Heart left ventricle (tissue), 13 donors: ENCODE measurements around the gene CCL18.

ENCODE experiments used
- POLR2A ChIP-seq, 2 donors: fragments of 450-650 bp; IDR thresholded peaks; one replicate each; pipeline ENCODE4 v1.6.1; 2017; ENCODE audit warnings: antibody characterized with exemption in 2 of 2, mild to moderate bottlenecking in 2 of 2, moderate library complexity in 2 of 2
- TF ChIP-seq, protein P1 (sequence below), 12 donors: fragments of 200-600 bp; sonication (generic) in 4 of 12; IDR thresholded peaks; one replicate each; pipeline versions ENCODE4 v1.5.0 to v1.8.0; 2018 to 2022; ENCODE audit warnings: antibody characterized with exemption in 12 of 12, mild to moderate bottlenecking in 5 of 12
- donor health status: ischemic (EF 13 %, LVEDD 7.1; RV severe dilation, severe dysfunction).
- donor health status: DM: no; HTN: yes; CAD: no.
- donor health status: DM: no; HTN: no; CAD: no.
- donor health status: ischemic (EF 25% LVEDD 6.9; RV normal size, moderate dysfunction).
- donor health status: ischemic (EF 25% LVEDD 5.7; RV mildly dilated, moderate dysfunction).
- donor health status: ischemic (EF 35%, LVEDD 5.7; RV mildly dilated, moderate dysfunction).
- donor health status: nonischemic (EF 11% LVEDD 7.7; RV severe dilation, severe dysfunction).
- donor health status: DM: yes; HTN: yes; CAD: no.
- donor health status: PGD.
- donor health status: ischemic (EF 29% LVEDD 5.4; RV normal size, mild dysfunction).
- donor health status: nonischemic (EF 23%, LVEDD 6.1; RV moderate dilation, normal function).

DNA sequence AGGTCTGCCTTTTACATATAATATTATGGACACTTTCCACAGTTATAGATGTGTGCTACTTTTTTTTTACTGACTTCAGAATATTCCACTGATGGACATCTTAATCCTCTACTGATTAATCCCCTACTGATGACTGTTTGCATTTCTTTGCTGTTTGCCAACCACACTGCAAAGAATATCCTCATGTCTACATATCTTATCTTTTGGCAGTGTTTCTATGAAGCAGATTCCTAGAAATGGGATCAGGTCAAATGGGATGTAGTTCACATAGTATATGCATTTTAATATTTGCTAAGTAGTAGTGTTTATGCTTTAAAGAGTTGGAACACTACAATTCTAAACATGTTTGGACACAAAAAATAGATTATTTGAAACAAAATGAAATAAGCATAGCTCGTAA lies 22.7 kb downstream of the CCL18 start:
- TF ChIP-seq, protein P1, sequence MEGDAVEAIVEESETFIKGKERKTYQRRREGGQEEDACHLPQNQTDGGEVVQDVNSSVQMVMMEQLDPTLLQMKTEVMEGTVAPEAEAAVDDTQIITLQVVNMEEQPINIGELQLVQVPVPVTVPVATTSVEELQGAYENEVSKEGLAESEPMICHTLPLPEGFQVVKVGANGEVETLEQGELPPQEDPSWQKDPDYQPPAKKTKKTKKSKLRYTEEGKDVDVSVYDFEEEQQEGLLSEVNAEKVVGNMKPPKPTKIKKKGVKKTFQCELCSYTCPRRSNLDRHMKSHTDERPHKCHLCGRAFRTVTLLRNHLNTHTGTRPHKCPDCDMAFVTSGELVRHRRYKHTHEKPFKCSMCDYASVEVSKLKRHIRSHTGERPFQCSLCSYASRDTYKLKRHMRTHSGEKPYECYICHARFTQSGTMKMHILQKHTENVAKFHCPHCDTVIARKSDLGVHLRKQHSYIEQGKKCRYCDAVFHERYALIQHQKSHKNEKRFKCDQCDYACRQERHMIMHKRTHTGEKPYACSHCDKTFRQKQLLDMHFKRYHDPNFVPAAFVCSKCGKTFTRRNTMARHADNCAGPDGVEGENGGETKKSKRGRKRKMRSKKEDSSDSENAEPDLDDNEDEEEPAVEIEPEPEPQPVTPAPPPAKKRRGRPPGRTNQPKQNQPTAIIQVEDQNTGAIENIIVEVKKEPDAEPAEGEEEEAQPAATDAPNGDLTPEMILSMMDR (IDR thresholded peaks at IDR 0.05), result no peak
- no peak for TF ChIP-seq POLR2A (IDR thresholded peaks at IDR 0.05)
